GM10266 (cell line): ENCODE measurements around the gene DNM3.

Experiments used
- DNase-seq: peaks from one replicate; pipeline ENCODE4 v3.0.0; 2012; ENCODE audit errors: extremely low spot score
- TF ChIP-seq, protein P1 (sequence below): IDR thresholded peaks from 2 replicates; pipeline ENCODE4 v1.5.1; 2012; ENCODE audit warnings: mild to moderate bottlenecking, low read depth; ENCODE audit not compliant: control insufficient read depth, insufficient read depth; ENCODE audit errors: missing control alignments

DNM3 gene

GRCh38 chr1:171984850-171985485 is 143.7 kb downstream of the DNM3 start:
- TF ChIP-seq, protein P1, sequence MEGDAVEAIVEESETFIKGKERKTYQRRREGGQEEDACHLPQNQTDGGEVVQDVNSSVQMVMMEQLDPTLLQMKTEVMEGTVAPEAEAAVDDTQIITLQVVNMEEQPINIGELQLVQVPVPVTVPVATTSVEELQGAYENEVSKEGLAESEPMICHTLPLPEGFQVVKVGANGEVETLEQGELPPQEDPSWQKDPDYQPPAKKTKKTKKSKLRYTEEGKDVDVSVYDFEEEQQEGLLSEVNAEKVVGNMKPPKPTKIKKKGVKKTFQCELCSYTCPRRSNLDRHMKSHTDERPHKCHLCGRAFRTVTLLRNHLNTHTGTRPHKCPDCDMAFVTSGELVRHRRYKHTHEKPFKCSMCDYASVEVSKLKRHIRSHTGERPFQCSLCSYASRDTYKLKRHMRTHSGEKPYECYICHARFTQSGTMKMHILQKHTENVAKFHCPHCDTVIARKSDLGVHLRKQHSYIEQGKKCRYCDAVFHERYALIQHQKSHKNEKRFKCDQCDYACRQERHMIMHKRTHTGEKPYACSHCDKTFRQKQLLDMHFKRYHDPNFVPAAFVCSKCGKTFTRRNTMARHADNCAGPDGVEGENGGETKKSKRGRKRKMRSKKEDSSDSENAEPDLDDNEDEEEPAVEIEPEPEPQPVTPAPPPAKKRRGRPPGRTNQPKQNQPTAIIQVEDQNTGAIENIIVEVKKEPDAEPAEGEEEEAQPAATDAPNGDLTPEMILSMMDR = peak; percentile 76
- DNase-seq = peak; percentile 28

GRCh38 chr1:171985639-171986038 is 144.3 kb downstream of the DNM3 start:
- TF ChIP-seq, protein P1 = peak; percentile 13
- DNase-seq = no peak

GRCh38 chr1:171988243-171988885 is 147.1 kb downstream of the DNM3 start:
- TF ChIP-seq, protein P1 = no peak
- DNase-seq = no peak

DNA sequence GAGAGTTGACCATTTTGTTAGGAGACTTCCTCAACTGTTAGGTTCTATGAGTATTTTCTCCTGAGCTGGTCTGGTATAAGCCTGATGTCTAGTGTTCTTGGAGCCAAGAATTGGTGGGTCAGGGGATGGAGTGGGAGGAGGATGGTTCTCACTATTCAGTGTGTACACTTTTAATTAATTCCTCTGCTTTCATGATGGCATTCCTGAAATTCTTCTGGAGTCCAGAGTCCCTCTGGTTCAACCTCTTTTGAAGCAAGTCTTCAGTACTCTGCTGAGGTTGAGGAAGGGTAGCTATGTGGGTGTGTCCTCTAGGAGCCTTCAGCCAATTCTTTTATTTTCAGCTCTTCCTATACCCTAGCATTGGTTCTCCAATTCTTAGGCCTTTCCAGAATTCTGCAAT is 149.1 kb downstream of the DNM3 start:
- no peak for DNase-seq
- TF ChIP-seq, protein P1 = no peak

DNA sequence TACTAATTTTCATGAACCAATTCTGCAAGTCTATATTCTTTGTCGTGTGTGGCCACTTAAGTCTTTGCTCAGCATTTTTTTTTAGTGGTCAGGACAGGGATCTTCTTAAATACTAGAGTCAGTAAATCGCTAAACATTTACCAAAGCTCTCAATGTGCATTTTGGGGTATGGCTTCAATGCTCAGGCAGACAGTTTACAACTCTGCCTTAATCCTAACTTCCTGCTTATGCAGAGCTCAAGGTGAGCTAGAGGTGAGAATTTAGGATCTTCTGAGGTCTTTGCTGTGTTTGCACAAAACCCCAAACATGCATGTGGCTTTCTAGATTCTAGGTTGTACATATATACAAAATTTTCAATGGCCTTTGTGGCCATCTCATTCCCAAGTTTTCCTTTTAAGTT is 153.0 kb downstream of the DNM3 start:
- TF ChIP-seq, protein P1 = no peak
- DNase-seq = no peak

GRCh38 chr1:171995573-171995972 is 154.3 kb downstream of the DNM3 start:
- DNase-seq = no peak
- TF ChIP-seq, protein P1 = no peak

- TF ChIP-seq, protein P1 = no peak
- no peak for DNase-seq
Observed at GRCh38 chr1:171997936-171998335, 156.6 kb downstream of the DNM3 start.
